Endothelial cell of umbilical vein (primary cell): ENCODE measurements around the gene KLC4.

ENCODE experiments used
- POLR2A ChIP-seq: IDR thresholded peaks from 2 replicates; pipeline ENCODE4 v1.6.1; 2012; ENCODE audit warnings: low read depth, mild to moderate bottlenecking, control low read depth, low read length
- POLR2AphosphoS5 ChIP-seq: IDR thresholded peaks from 2 replicates; pipeline ENCODE4 v1.6.1; 2012; ENCODE audit warnings: low read depth, mild to moderate bottlenecking, control low read depth, low read length, moderate library complexity; ENCODE audit not compliant: insufficient read depth
- TF ChIP-seq, protein P1 (sequence below), 2 donors: IDR thresholded peaks; 1 replicate in 1 of 2; 2 replicates in 1 of 2; pipeline ENCODE4 v1.5.1; 2011; ENCODE audit warnings: low read length in 2 of 2, mild to moderate bottlenecking in 2 of 2, moderate library complexity in 2 of 2, control low read depth in 1 of 2, inconsistent platforms in 1 of 2, low read depth in 1 of 2; ENCODE audit not compliant: insufficient read depth in 1 of 2; ENCODE audit errors: extremely low read depth in 1 of 2
- TF ChIP-seq, protein P2 (sequence below): IDR thresholded peaks from 2 replicates; pipeline ENCODE4 v1.6.1; 2011; ENCODE audit not compliant: insufficient read depth, insufficient read length

- TF ChIP-seq, protein P1, sequence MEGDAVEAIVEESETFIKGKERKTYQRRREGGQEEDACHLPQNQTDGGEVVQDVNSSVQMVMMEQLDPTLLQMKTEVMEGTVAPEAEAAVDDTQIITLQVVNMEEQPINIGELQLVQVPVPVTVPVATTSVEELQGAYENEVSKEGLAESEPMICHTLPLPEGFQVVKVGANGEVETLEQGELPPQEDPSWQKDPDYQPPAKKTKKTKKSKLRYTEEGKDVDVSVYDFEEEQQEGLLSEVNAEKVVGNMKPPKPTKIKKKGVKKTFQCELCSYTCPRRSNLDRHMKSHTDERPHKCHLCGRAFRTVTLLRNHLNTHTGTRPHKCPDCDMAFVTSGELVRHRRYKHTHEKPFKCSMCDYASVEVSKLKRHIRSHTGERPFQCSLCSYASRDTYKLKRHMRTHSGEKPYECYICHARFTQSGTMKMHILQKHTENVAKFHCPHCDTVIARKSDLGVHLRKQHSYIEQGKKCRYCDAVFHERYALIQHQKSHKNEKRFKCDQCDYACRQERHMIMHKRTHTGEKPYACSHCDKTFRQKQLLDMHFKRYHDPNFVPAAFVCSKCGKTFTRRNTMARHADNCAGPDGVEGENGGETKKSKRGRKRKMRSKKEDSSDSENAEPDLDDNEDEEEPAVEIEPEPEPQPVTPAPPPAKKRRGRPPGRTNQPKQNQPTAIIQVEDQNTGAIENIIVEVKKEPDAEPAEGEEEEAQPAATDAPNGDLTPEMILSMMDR (IDR thresholded peaks at IDR 0.05; ENCODE audit: extremely low read depth in 1 of 2, insufficient read depth in 1 of 2, low read depth in 1 of 2, low read length in 2 of 2): no peak
- no peak for TF ChIP-seq POLR2AphosphoS5
- TF ChIP-seq POLR2A: no peak
- TF ChIP-seq, protein P2, sequence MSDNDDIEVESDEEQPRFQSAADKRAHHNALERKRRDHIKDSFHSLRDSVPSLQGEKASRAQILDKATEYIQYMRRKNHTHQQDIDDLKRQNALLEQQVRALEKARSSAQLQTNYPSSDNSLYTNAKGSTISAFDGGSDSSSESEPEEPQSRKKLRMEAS: no peak
Measured at GRCh38 chr6:43115365-43115764, 55.9 kb downstream of the KLC4 start.
